ENCODE data around the gene USP12. TPM values are rescaled to one million over a fixed set of nuclear protein-coding genes. Genes with fewer than 3 reads are reported as not detected.

Gene USP12
- total RNA-seq, 4 donors from 2014 or later: 25.9 to 57.2 (median 47.8) TPM

DNA sequence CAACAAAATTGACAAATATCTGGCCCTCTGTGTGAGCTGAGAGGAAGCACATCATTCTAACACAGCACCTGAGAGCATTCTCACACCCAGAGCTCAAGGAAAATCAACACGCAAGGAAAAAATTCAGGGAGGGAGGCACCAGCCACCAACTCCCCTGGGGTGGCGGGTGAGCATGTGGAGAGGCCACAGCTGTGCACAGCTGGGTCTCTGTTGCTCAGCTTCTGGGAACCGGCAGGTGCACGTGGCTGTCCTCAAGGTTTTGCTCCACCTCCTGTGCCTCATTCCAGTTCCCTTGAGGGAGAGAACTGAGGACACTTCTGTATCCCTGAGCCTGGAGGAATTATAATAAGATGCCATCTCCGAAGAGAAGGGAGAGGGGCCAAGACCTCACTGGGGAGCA lies 134.0 kb downstream of the USP12 start:
- peak overlapping the region; percentile 26 to 85 (median 77) for H3K27ac ChIP-seq
- no peak for DNase-seq

DNA sequence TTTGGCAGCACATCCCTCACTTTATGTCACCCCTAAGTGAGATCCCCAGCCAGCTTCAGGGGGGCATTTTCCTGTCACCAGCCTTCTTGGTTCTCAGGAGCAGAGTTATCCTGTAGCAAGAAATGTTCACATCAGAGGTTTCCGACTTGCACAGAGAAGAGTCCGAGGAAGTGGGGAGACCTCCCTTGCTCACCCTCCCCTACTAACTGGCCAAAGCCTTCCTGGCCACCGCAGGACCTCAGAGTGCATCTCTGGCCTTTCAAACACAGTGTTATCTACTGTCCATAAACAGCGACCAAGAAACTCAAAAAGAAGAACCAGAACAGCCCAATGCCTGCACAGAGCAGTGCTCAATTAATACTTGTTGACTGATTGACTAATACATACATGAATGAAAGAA lies 134.4 kb downstream of the USP12 start:
- Histone ChIP-seq H3K9me3 (no peaks in the 10 kb centered on the region), H3K4me1 (peaks cover 0 to 27% (median 16%) of the 10 kb centered on the region in 4 donors), H3K4me3 (no peak overlapping the region), H3K27me3 (no peaks in the 10 kb centered on the region), H3K36me3 (no peaks in the 10 kb centered on the region), H3K27ac (peak overlapping the region; percentile 26 to 85 (median 77))
- TF ChIP-seq EP300 (IDR thresholded peaks at IDR 0.05; ENCODE audit: low read depth) (no peak), POLR2AphosphoS5 (IDR thresholded peaks at IDR 0.05) (no peak), POLR2A (IDR thresholded peaks at IDR 0.05) (no peak)
- TF ChIP-seq, protein P1, sequence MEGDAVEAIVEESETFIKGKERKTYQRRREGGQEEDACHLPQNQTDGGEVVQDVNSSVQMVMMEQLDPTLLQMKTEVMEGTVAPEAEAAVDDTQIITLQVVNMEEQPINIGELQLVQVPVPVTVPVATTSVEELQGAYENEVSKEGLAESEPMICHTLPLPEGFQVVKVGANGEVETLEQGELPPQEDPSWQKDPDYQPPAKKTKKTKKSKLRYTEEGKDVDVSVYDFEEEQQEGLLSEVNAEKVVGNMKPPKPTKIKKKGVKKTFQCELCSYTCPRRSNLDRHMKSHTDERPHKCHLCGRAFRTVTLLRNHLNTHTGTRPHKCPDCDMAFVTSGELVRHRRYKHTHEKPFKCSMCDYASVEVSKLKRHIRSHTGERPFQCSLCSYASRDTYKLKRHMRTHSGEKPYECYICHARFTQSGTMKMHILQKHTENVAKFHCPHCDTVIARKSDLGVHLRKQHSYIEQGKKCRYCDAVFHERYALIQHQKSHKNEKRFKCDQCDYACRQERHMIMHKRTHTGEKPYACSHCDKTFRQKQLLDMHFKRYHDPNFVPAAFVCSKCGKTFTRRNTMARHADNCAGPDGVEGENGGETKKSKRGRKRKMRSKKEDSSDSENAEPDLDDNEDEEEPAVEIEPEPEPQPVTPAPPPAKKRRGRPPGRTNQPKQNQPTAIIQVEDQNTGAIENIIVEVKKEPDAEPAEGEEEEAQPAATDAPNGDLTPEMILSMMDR (IDR thresholded peaks at IDR 0.05): no peak
- no peak for DNase-seq
- WGBS, 2 donors (ENCODE audit: low coverage in 1 of 2): 67 to 91% methylated on average over 2 to 4 of the region's 4 CpGs
- in situ Hi-C loops (cut with MboI; ENCODE audit: low pct_ligation_motif_present in 1 of 4, low pct_unique_long_range_greater_than_20kb in 1 of 4, low sequenced_read_pairs in 3 of 4): no loop called here
- intact Hi-C loops (cut with DNase I; ENCODE audit: low total_unique reads): no loop called here

More for the DNA sequence above, 134.0 kb downstream of the USP12 start:
- WGBS, 2 donors (ENCODE audit: low coverage in 1 of 2): 80 to 100% methylated on average over 1 to 5 of the region's 5 CpGs
- no peaks in the 10 kb centered on the region for H3K27me3 ChIP-seq
- no peak overlapping the region for H3K4me3 ChIP-seq
- TF ChIP-seq EP300 (IDR thresholded peaks at IDR 0.05; ENCODE audit: low read depth) (no peak), POLR2A (IDR thresholded peaks at IDR 0.05) (no peak), POLR2AphosphoS5 (IDR thresholded peaks at IDR 0.05) (no peak)
- TF ChIP-seq, protein P1 (IDR thresholded peaks at IDR 0.05): no peak
- no peaks in the 10 kb centered on the region for H3K36me3 ChIP-seq
- no peaks in the 10 kb centered on the region for H3K9me3 ChIP-seq
- intact Hi-C loops (cut with DNase I; ENCODE audit: low total_unique reads): no loop called here
- in situ Hi-C loops (cut with MboI; ENCODE audit: low pct_ligation_motif_present in 1 of 4, low pct_unique_long_range_greater_than_20kb in 1 of 4, low sequenced_read_pairs in 3 of 4): no loop called here
- peaks cover 0 to 27% (median 16%) of the 10 kb centered on the region in 4 donors for H3K4me1 ChIP-seq

DNA sequence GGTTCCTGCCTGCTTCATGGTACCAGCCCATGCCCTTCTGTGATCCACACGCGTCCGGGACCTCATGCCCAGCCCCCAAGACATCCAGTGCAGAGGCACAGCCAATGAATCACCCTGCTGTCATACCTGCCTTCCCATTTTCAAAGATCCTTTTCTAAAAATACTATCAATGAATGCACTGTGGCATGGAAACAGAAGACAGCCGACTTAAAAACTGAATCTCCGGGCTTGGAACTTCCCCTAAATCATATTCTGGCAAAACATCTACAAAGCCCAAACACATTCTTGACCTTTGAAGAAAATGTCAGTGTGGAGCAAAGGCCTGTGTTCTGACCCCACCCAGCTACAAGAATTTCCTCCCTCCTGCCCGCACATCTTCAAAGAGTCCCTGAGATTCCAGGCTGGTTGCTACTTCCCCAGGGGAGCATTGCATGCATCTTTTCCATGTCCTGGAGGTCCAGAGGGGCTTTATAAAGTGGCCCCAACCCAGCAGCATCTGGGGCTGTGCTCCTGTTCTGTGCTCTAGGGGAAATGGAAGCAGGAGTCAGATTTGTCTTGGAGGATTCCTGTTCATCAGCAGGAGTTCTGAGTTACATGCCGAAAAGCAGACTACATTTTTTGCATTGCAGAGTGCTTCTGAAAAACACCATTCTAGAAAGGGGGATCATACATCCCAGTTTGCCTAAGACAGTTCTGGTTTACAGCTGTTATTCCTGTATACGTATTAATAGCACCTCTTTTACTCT lies 135.2 kb downstream of the USP12 start:
- intact Hi-C loops (cut with DNase I; ENCODE audit: low total_unique reads) (no loop called here), in situ Hi-C loops (cut with MboI; ENCODE audit: low pct_ligation_motif_present in 1 of 4, low pct_unique_long_range_greater_than_20kb in 1 of 4, low sequenced_read_pairs in 3 of 4) (no loop called here)
- Histone ChIP-seq H3K4me3 (no peak overlapping the region), H3K27ac (peak overlapping the region in 3 of 4 donors; percentile 74 to 85 (median 80)), H3K4me1 (peaks cover 0 to 26% (median 16%) of the 10 kb centered on the region in 4 donors), H3K9me3 (no peaks in the 10 kb centered on the region), H3K27me3 (no peaks in the 10 kb centered on the region), H3K36me3 (no peaks in the 10 kb centered on the region)
- no peak for DNase-seq
- TF ChIP-seq, protein P1 (IDR thresholded peaks at IDR 0.05): no peak
- TF ChIP-seq POLR2AphosphoS5 (IDR thresholded peaks at IDR 0.05) (no peak), EP300 (IDR thresholded peaks at IDR 0.05; ENCODE audit: low read depth) (no peak), POLR2A (IDR thresholded peaks at IDR 0.05) (no peak)
- WGBS, 2 donors (ENCODE audit: low coverage in 1 of 2): 71% methylated on average over 8 of the region's 8 CpGs; no CpG with 5 or more reads in 1 of the 2 donors

DNA sequence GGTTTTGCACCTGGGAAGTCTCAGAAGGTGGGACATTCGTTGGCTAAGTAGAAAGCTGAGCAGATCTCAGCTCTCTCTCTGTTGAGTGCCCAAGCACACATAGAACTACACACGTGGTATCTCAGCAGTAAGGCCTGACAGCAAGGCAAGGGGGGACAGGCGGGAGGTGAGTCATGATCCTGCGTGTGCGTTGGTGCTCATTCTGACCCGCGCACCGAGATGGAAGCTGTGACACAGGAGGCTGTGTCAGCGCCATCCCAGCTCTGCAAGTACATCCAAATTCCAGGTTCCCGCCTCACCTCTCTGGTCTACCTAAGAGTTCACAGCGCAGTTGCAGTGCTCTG lies 135.7 kb downstream of the USP12 start:
- no peaks in the 10 kb centered on the region for H3K9me3 ChIP-seq
- TF ChIP-seq POLR2A (IDR thresholded peaks at IDR 0.05): no peak
- TF ChIP-seq, protein P1 (IDR thresholded peaks at IDR 0.05): no peak
- no peak for TF ChIP-seq POLR2AphosphoS5 (IDR thresholded peaks at IDR 0.05)
- no peak for TF ChIP-seq EP300 (IDR thresholded peaks at IDR 0.05; ENCODE audit: low read depth)
- H3K4me1 ChIP-seq: peaks cover 0 to 20% (median 15%) of the 10 kb centered on the region in 4 donors
- intact Hi-C loops (cut with DNase I; ENCODE audit: low total_unique reads): no loop called here
- H3K27me3 ChIP-seq: no peaks in the 10 kb centered on the region
- no peak for DNase-seq
- H3K27ac ChIP-seq: peak overlapping the region in 2 of 4 donors; percentile 74 to 85
- H3K4me3 ChIP-seq: no peak overlapping the region
- in situ Hi-C loops (cut with MboI; ENCODE audit: low pct_ligation_motif_present in 1 of 4, low pct_unique_long_range_greater_than_20kb in 1 of 4, low sequenced_read_pairs in 3 of 4): no loop called here
- 75 to 92% methylated on average over 1 to 11 of the region's 11 CpGs for WGBS, 2 donors (ENCODE audit: low coverage in 1 of 2)
- H3K36me3 ChIP-seq: no peaks in the 10 kb centered on the region
